K562 (cell line): ENCODE measurements around the gene CC2D1A. TPM values are rescaled to one million over a fixed set of nuclear protein-coding genes. Genes with fewer than 3 reads are reported as not detected.

Source experiments
- FOXK2 ChIP-seq, 2 experiments: fragments of 450-650 bp; IDR thresholded peaks in 1 of 2; conservative IDR thresholded peaks in 1 of 2; 2 replicates each; pipeline ENCODE4 v1.6.1; 2016; ENCODE audit warnings: low read depth in 2 of 2, mild to moderate bottlenecking in 1 of 2
- MEF2D ChIP-seq: conservative IDR thresholded peaks from 2 replicates; pipeline ENCODE4 v1.6.1; 2016; ENCODE audit warnings: low read depth, missing genetic modification characterization, missing compliant biosample characterization
- ZBTB8A ChIP-seq: fragments of 450-650 bp; IDR thresholded peaks from 2 replicates; pipeline ENCODE4 v1.6.1; 2018; ENCODE audit warnings: mild to moderate bottlenecking, moderate library complexity; ENCODE audit not compliant: partially characterized antibody
- ZNF263 ChIP-seq: sonication (generic); formaldehyde crosslinking; IDR thresholded peaks from 2 replicates; pipeline ENCODE4 v1.8.0; 2022; ENCODE audit warnings: mild to moderate bottlenecking, missing genetic modification reagents, borderline replicate concordance
- polyA plus RNA-seq, 8 experiments: library from polyadenylated mRNA; depleted of rRNA in 4 of 8; stranded (reverse) in 5 of 8; unstranded in 3 of 8; fragments of >200 nt; fragmentation: Nextera tagmentation in 2 of 8; fragmentation: Illumina TruSeq in 1 of 8; extraction: Ambion mirVana in 2 of 8; extraction: Trizol in 1 of 8; gene quantifications; 2 replicates each; pipeline versions ENCODE4 v1.2.1 to v1.2.3, GENCODE V29; 2011 to 2014; ENCODE audit warnings: inconsistent platforms in 1 of 8, missing spikeins in 1 of 8
- total RNA-seq, 7 experiments: library from RNA; depleted of rRNA in 6 of 7; stranded (reverse); fragments of >200 nt in 6 of 7; fragmentation: Illumina TruSeq in 2 of 7; extraction: Trizol in 2 of 7; gene quantifications; 2 replicates each; pipeline versions ENCODE4 v1.2.1 to v1.2.3, GENCODE V29; 2011 to 2021; ENCODE audit warnings: low replicate concordance in 1 of 7
- TF ChIP-seq, protein P1 (sequence below), 3 experiments: fragments of 200-800 bp in 1 of 3; fragments of 250-450 bp in 1 of 3; fragments of 450-650 bp in 1 of 3; sonication (Bioruptor Pico) in 1 of 3; sonication (Bioruptor generic) in 1 of 3; formaldehyde crosslinking in 1 of 3; IDR thresholded peaks; 2 replicates each; pipeline versions ENCODE4 v1.6.1 to v1.8.0; 2016 to 2022; ENCODE audit warnings: mild to moderate bottlenecking in 2 of 3, missing genetic modification characterization in 2 of 3, missing compliant biosample characterization in 1 of 3, moderate library complexity in 1 of 3
- TF ChIP-seq, protein P2 (sequence below): fragments of 450-650 bp; formaldehyde crosslinking; IDR thresholded peaks from 2 replicates; pipeline ENCODE4 v1.4.0; 2020; ENCODE audit warnings: mild to moderate bottlenecking
- TF ChIP-seq, protein P3 (sequence below): sonication (generic); formaldehyde crosslinking; IDR thresholded peaks from 2 replicates; pipeline ENCODE4 v1.8.1; 2022; ENCODE audit warnings: missing genetic modification reagents
- TF ChIP-seq, protein P4 (sequence below): fragments of 250-450 bp; sonication (Bioruptor Pico); IDR thresholded peaks from 2 replicates; pipeline ENCODE4 v1.5.0; 2021; ENCODE audit warnings: mild to moderate bottlenecking, borderline replicate concordance
- TF ChIP-seq, protein P5 (sequence below): fragments of 450-650 bp; IDR thresholded peaks from 2 replicates; pipeline ENCODE4 v1.7.1; 2018; ENCODE audit warnings: mild to moderate bottlenecking, low read depth; ENCODE audit not compliant: partially characterized antibody
- TF ChIP-seq, protein P6 (sequence below): IDR thresholded peaks from 2 replicates; pipeline ENCODE4 v1.6.1; 2012; ENCODE audit warnings: low read depth, low read length, improper control_type of control experiment, borderline replicate concordance

CC2D1A gene
- total and polyA plus RNA-seq, 9 of the 15 experiments (the other 6 are each of a cell fraction or from before 2014, with no cell fraction given), result 0.32 to 31.0 (median 12.9) TPM

DNA sequence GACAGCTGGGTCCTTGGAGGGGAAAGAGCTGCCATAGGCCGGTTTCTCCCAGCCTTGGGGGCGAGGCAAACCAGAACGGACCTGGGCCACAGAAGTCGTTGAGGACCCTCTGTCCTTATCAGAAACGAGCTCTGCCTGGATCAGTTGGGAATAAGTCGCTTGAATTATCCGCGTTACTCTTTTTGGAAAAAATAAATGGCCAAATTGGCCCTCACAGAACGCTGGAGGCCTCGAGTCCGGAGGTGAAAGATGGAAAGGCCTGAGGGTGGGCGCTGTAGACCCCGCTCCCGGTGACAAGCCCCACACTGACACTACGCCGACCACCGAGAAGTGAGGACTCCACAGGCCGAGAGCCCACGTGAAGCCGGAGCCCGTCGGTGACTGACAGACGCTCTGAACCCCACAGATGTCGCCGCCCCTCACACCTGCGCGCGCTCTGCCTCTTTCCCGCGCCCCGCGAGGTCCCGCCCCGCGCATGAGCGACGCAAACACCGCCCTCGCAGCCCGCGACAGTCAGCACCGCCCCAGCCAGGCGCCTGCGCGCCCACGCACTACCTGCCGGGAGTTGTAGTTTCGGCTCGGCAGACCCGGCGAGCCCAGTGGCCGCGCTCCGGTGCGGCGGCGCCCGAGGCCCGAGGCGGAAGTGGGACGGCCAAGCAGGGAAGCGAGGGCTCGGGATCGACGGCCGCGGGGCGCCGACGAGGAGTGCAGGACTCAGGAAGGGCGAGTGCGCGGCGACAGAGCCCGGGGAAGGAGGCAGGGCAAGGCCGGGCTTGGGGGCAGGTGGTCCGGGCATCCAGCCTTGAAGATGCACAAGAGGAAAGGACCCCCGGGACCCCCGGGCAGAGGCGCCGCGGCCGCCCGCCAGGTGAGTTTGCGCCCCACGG lies at the start of gene CC2D1A, which contains the start of gene BRME1 (continued):
- TF ChIP-seq, protein P1, sequence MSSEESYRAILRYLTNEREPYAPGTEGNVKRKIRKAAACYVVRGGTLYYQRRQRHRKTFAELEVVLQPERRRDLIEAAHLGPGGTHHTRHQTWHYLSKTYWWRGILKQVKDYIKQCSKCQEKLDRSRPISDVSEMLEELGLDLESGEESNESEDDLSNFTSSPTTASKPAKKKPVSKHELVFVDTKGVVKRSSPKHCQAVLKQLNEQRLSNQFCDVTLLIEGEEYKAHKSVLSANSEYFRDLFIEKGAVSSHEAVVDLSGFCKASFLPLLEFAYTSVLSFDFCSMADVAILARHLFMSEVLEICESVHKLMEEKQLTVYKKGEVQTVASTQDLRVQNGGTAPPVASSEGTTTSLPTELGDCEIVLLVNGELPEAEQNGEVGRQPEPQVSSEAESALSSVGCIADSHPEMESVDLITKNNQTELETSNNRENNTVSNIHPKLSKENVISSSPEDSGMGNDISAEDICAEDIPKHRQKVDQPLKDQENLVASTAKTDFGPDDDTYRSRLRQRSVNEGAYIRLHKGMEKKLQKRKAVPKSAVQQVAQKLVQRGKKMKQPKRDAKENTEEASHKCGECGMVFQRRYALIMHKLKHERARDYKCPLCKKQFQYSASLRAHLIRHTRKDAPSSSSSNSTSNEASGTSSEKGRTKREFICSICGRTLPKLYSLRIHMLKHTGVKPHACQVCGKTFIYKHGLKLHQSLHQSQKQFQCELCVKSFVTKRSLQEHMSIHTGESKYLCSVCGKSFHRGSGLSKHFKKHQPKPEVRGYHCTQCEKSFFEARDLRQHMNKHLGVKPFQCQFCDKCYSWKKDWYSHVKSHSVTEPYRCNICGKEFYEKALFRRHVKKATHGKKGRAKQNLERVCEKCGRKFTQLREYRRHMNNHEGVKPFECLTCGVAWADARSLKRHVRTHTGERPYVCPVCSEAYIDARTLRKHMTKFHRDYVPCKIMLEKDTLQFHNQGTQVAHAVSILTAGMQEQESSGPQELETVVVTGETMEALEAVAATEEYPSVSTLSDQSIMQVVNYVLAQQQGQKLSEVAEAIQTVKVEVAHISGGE (CRISPR knock-in tag; IDR thresholded peaks at IDR 0.05), result peak in 2 of 3 experiments; percentile 41 to 68; a peak in 2 of 6 replicates
- peak; percentile 50; the same call in 1 of the 2 replicates for TF ChIP-seq MEF2D
- TF ChIP-seq, protein P2, sequence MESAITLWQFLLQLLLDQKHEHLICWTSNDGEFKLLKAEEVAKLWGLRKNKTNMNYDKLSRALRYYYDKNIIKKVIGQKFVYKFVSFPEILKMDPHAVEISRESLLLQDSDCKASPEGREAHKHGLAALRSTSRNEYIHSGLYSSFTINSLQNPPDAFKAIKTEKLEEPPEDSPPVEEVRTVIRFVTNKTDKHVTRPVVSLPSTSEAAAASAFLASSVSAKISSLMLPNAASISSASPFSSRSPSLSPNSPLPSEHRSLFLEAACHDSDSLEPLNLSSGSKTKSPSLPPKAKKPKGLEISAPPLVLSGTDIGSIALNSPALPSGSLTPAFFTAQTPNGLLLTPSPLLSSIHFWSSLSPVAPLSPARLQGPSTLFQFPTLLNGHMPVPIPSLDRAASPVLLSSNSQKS (CRISPR knock-in tag), result no peak
- peak; percentile 71; the same call in 1 of the 2 replicates for TF ChIP-seq ZNF263 (CRISPR knock-in tag)
- TF ChIP-seq FOXK2 (conservative IDR thresholded peaks at IDR 0.05 in 1 of 2, IDR thresholded peaks at IDR 0.05 in 1 of 2; ENCODE audit: low read depth in 2 of 2), result 0 out of 4 replicates have a peak, but pooled peaks of 1 of the 2 experiments have one; percentile 10
- TF ChIP-seq ZBTB8A, result no peak
- TF ChIP-seq, protein P3, sequence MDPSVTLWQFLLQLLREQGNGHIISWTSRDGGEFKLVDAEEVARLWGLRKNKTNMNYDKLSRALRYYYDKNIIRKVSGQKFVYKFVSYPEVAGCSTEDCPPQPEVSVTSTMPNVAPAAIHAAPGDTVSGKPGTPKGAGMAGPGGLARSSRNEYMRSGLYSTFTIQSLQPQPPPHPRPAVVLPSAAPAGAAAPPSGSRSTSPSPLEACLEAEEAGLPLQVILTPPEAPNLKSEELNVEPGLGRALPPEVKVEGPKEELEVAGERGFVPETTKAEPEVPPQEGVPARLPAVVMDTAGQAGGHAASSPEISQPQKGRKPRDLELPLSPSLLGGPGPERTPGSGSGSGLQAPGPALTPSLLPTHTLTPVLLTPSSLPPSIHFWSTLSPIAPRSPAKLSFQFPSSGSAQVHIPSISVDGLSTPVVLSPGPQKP (CRISPR knock-in tag), result no peak
- TF ChIP-seq, protein P4, sequence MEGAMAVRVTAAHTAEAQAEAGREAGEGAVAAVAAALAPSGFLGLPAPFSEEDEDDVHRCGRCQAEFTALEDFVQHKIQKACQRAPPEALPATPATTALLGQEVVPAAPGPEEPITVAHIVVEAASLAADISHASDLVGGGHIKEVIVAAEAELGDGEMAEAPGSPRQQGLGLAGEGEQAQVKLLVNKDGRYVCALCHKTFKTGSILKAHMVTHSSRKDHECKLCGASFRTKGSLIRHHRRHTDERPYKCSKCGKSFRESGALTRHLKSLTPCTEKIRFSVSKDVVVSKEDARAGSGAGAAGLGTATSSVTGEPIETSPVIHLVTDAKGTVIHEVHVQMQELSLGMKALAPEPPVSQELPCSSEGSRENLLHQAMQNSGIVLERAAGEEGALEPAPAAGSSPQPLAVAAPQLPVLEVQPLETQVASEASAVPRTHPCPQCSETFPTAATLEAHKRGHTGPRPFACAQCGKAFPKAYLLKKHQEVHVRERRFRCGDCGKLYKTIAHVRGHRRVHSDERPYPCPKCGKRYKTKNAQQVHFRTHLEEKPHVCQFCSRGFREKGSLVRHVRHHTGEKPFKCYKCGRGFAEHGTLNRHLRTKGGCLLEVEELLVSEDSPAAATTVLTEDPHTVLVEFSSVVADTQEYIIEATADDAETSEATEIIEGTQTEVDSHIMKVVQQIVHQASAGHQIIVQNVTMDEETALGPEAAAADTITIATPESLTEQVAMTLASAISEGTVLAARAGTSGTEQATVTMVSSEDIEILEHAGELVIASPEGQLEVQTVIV (CRISPR knock-in tag), result no peak
- TF ChIP-seq, protein P5, sequence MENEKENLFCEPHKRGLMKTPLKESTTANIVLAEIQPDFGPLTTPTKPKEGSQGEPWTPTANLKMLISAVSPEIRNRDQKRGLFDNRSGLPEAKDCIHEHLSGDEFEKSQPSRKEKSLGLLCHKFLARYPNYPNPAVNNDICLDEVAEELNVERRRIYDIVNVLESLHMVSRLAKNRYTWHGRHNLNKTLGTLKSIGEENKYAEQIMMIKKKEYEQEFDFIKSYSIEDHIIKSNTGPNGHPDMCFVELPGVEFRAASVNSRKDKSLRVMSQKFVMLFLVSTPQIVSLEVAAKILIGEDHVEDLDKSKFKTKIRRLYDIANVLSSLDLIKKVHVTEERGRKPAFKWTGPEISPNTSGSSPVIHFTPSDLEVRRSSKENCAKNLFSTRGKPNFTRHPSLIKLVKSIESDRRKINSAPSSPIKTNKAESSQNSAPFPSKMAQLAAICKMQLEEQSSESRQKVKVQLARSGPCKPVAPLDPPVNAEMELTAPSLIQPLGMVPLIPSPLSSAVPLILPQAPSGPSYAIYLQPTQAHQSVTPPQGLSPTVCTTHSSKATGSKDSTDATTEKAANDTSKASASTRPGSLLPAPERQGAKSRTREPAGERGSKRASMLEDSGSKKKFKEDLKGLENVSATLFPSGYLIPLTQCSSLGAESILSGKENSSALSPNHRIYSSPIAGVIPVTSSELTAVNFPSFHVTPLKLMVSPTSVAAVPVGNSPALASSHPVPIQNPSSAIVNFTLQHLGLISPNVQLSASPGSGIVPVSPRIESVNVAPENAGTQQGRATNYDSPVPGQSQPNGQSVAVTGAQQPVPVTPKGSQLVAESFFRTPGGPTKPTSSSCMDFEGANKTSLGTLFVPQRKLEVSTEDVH, result peak; percentile 97
- TF ChIP-seq, protein P6, sequence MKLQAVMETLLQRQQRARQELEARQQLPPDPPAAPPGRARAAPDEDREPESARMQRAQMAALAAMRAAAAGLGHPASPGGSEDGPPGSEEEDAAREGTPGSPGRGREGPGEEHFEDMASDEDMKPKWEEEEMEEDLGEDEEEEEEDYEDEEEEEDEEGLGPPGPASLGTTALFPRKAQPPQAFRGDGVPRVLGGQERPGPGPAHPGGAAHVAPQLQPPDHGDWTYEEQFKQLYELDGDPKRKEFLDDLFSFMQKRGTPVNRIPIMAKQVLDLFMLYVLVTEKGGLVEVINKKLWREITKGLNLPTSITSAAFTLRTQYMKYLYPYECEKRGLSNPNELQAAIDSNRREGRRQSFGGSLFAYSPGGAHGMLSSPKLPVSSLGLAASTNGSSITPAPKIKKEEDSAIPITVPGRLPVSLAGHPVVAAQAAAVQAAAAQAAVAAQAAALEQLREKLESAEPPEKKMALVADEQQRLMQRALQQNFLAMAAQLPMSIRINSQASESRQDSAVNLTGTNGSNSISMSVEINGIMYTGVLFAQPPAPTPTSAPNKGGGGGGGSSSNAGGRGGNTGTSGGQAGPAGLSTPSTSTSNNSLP, result no peak
